IPS-18c (cell line): ENCODE measurements around the gene FHIT.

Experiments
- H3K4me3 ChIP-seq: 2 replicates; pipeline ENCODE4 v1.7.0; 2013; ENCODE audit warnings: low read depth, mild to moderate bottlenecking, low read length, moderate library complexity; ENCODE audit not compliant: insufficient read depth
- H3K9me3 ChIP-seq: one replicate; pipeline ENCODE4 v1.6.1; 2013; ENCODE audit warnings: mild to moderate bottlenecking, low read length, moderate library complexity; ENCODE audit not compliant: control insufficient read depth, insufficient read depth

FHIT gene

DNA sequence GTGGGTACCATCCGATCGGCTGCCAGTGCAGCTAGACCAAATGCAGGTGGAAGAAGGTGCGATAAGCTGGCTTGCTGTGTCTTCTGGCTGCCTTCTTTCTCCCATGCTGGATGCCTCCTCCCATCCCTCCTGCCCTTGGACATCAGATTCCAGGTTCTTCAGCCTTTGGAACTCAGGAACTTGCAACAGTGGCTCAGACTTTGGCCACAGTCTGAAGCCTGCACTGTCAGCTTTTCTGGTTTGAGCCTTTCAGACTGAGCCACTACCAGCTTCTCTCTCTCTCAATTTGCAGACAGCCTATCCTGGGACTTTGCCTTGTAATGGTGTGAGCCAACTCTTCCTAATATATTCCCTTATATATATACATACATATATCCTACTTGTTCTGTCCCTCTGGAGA lies 485.5 kb downstream of the FHIT start:
- Histone ChIP-seq H3K9me3 (no peaks in the 10 kb centered on the region), H3K4me3 (no peak overlapping the region)

DNA sequence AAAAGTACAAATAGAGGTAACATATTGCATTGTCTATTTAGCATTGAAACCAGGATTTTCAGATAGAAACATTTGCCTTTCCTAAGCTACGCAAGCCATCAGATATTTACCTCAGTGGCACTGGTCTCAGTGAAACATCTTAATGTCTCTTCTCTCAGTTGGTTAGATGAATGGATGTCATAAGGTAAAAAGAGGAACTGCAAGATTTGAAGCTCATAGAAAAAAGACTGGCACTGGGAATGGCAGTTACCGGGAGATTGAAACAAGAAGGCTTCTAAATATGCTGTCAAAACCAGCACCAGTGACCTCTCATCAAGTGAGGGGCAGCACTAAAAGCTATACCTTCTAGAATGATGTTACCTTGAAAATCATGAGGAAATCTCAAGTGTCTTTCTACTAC lies 486.4 kb downstream of the FHIT start:
- H3K9me3 ChIP-seq: no peaks in the 10 kb centered on the region

DNA sequence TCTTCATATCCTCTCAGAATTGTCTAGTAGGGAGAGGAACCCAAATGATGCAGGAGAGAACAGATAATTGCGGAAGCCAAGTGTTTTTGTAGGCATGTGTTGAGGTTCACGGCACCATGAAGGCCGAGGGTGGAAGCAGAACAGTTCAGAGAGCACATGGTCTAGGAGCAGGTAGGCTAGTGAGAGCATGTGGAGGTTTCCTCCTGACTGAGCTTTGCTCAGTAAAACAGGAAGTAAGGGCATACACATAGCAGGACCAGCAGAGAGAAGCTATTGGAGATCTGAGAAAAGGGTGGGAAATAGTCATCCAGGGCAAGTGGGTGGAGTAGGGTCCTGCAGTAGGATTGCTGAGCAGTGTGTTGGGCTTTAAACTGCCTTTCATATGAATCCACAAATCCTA lies 491.1 kb downstream of the FHIT start:
- Histone ChIP-seq H3K9me3 (no peaks in the 10 kb centered on the region), H3K4me3 (no peak overlapping the region)

More for the DNA sequence above, 486.4 kb downstream of the FHIT start:
- no peak overlapping the region for H3K4me3 ChIP-seq

DNA sequence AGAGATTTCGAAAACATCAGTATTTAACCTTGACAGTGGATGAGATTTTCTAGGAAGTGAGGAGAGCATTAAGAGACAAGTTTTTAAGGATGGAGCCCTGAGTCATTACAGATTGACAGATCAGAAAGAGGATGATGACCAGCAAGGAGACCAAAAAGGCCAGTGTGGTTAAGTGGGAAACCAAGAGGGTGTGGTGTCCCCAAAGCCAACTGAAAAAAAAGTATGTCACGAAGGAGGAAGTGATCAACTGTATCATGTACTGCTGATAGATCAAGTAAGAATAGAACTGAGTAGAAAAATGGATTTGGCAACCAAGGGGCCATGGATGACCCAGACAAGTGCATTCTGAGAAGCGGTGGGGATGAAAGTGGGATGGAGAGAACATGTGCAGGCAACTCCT lies 491.8 kb downstream of the FHIT start:
- Histone ChIP-seq H3K4me3 (no peak overlapping the region), H3K9me3 (no peaks in the 10 kb centered on the region)

DNA sequence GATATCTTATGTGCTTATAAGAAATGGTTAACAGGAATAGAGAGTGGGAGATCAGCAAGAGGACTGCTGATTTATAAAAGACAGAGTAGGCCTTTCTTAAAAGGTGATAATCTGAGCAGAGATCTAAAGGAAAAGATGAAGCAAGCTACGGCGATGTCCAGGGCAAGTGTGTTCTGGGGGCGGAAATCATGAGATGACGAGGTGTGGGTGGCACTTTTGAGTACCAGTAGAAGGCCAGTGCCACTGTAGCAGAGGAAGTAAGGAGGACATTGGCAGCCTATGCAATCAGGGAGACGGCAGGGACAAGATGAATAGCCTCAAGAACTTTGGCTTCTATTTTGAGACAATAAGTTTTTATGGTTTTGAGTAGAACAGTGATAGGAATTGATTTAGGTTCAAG lies 492.4 kb downstream of the FHIT start:
- Histone ChIP-seq H3K4me3 (no peak overlapping the region), H3K9me3 (no peaks in the 10 kb centered on the region)

DNA sequence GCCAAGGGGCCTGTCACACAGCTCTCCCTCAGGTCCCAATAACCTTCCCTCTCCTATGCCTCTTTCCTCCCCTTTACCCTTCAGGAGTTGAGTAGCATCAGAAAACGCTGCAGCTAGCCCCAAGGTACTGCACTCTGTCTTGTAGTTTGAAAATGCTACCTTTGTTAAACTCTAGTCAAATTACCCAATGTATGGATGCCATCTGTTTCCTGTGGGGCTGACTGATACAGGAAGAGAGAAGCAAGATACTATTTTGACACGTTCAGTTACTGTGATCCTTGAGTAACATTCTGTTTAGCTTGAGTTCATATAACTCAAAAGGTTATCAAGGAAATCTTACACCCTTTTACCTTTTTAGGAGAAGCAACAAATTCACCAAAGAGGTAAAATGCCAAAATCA lies 493.1 kb downstream of the FHIT start:
- Histone ChIP-seq H3K4me3 (no peak overlapping the region), H3K9me3 (no peaks in the 10 kb centered on the region)

DNA sequence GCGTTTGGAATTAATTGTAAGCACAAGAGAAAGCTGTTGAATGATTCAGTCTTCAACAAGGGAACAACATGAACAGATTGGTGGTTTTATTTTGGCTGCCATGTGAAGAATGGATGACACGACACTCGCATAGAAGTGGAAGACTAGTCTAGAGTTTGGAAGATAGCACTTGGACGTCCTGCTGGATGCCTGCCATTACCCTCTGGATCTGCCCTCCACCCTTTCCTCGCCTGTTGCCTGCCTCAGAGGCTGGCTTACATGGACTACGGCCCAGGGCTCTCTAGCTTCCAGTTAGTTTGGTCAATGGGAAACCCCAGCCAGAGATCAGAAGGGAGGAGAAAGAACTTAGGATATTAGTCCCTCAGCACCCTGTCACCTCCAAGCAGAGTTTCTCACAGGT lies 493.5 kb downstream of the FHIT start:
- no peak overlapping the region for H3K4me3 ChIP-seq
- H3K9me3 ChIP-seq: no peaks in the 10 kb centered on the region

DNA sequence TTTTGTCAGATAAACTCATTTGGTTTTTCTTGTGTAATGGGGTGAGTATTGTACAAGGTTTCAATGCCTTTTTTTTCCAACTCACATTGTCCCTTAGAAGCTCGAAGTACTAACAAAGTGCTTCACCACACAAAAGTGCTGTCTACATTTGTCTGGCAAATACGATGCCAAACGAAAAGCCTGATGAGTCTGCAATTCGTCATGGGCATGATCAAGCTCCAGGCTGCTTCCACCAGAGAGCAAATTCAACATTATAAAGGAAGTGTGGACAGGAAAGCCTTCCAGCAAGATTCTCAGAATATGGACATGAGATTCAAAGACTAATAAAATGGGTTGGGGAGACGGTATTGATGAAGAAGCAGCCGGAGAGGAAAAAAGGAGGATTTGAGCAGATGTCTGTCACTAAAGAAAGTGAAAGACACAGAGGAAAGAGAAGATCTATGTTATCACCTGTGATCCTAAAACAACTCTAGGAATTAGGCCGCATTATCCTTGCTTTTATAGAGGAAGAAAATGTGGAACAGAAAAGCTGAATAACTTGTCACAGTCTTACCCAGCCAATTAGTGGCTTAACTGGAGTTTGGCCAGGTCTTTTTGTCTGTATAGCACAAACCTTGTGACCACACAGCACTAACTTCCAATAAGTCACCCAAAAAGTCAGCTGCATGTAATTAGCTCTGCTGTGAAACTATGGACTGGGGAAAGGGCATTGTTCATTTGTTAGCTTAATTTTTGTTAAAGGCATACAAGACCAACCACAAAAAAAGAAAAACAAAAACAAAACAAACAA lies 494.8 kb downstream of the FHIT start:
- no peak overlapping the region for H3K4me3 ChIP-seq
- H3K9me3 ChIP-seq: no peaks in the 10 kb centered on the region

DNA sequence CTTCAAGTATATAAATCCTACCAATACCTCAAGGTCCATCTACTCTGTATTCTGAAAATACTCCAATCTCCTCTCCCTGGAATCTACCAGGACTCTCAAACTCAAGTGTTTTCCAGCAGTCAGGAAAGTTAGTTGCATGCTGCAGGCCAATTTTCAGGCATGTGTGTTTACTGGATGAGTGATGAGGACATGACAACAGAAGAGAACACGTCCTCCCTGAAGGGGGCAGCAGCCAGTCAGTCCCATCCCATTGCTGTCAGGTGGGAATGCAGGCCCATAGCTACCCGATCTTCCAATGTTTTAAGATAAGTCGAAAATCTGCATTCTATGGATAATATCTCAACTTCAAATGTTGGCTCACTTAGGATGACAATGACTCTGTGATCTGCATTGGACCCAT lies 496.2 kb downstream of the FHIT start:
- H3K4me3 ChIP-seq: no peak overlapping the region
- H3K9me3 ChIP-seq: no peaks in the 10 kb centered on the region

DNA sequence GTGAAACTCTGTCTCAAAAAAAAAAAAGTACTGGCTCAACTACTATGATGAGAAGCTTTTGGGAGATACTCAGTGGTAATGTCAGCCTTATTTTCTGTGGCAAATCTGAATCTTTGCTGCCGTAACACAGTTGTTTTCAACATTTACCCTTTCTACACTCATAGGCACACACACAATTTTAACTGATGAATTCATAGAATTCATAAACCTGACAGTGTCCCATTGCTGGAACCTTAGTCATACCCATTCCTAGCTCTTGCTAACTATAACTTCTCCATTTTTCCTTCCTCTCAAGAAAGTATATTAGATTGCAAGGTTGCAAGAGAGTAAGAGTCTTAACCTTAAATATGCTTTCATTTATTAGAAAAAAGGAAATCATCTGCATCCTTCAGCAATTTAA lies 496.6 kb downstream of the FHIT start:
- no peaks in the 10 kb centered on the region for H3K9me3 ChIP-seq
- no peak overlapping the region for H3K4me3 ChIP-seq

DNA sequence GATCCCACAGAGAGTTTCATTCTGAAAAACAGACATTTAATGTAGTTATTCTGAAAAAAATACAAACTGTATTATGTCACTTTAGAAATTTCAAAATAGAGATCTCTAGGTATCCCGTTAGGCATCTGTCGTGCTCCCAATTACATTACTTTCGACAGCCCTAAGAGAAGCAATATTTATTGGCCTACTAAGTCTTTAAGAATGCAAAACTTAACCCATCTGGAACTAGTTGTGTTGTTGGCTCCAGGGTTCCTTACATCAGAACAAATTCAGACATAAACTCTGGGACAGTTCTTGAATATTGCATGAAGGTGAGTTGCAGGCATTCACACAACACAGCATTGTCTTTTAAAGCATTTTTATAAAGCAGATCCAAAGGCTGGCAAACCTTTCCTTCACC lies 498.4 kb downstream of the FHIT start:
- Histone ChIP-seq H3K9me3 (no peaks in the 10 kb centered on the region), H3K4me3 (no peak overlapping the region)

DNA sequence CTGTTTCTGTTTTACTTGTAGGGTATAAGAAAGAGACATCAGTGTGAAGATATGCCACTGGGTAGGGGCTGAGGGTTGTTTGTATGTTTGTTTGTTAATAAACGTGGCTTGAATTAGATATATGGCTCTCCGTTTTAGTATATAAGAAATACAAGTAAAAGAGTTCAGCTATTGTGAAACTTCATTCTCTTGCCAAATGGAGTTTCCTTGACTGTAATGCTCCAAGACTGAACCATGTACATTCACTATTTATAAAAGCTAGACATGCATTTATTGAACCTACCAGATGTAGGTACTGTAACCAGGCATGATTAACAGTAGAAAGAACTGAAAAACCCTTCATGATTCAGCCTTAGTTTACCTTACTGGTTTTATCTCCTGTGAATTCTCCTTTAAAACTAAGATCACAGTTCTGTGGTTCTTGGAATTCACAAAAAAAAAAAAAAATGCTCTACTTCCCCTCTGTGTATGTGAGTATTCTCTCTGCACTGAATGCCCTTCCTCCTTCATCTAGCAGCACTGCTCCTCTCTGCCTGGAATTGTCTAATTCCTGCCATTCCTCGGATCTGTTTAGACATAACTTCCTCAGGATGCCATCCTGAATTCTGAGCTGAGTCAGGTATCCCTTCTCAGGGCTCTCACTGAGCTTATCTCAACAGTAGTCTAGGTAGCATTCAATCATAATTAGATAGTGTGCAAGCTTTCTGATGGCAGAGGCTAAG lies 504.4 kb downstream of the FHIT start:
- H3K4me3 ChIP-seq: no peak overlapping the region
- H3K9me3 ChIP-seq: no peaks in the 10 kb centered on the region

DNA sequence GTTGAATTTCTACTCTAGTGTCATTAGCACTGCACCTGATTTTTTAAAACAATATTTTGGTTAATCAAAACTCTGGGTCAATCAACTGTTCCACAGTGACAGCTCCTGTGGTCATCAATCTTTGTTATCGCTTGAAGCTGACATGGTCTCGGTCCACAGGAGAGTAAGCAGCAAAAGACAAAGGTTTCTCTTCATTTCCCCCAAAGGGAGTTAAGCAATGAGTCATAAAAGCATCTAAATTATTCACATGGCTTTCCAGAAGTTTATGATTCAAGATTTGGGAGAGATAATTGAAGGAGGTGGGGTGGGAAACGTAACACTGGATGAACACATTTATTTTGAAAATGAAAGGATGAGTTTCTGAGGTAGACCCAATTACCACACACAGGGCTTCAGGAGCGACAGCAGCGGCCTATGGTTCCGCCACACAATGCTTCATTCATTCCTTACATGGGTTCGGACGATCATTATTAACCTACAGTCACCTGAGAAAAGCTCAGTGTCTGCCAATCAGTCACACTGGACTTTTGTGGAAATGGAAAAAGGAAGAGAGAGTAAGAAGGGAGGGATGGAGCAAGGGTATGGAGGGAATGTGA lies 505.1 kb downstream of the FHIT start:
- no peaks in the 10 kb centered on the region for H3K9me3 ChIP-seq
- no peak overlapping the region for H3K4me3 ChIP-seq

DNA sequence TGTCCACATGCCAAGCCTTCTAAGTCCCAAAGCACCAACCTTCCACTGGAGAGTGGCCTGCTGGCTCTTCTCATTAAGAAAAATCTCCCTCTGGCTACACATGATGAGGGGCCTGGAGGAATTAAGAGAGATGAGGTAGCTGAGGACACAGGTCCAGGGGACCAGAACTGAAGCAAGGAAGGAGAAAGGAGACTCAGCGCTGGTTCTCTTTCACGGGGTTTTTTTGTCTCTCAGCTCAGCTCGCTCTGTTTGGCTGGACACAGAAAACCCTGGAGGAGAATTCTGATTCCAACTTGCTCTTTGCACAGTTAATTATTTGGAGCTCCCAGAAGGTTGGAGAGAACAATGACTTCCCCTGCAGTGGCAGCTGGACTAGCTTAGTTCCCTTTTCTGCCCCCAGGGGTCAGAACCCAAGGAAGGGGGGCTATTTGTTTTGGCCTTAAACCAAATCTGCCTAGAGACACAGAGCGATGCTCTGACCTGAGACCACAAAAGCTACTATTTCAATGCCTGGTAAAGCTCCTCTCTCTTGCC lies 507.6 kb downstream of the FHIT start:
- H3K4me3 ChIP-seq: no peak overlapping the region
- H3K9me3 ChIP-seq: no peaks in the 10 kb centered on the region

DNA sequence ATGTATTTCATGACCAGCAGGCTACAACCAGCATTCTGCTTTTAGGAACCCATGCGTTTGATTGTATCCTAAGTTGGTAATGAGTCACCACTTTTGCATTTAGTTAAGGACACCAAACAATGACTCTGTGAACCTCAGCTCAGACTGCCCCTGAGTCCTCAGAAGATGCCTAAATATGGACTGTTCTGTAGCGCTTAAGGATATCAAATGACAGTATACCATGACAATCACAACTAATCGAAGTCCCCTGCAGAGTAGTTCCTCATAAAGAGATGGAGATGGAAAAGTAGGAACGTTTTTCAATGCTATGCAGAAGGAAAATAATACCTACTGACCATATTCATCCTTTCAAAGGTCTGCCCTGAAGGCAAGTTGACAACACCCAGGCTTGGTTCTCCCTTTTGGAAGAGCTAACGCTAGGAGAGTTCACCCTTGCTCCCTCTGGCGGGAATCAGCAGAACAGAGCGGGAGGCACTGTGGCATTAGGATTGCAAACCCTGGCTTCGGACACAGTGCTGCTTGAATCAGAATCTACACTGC lies 508.6 kb downstream of the FHIT start:
- Histone ChIP-seq H3K4me3 (no peak overlapping the region), H3K9me3 (no peaks in the 10 kb centered on the region)

DNA sequence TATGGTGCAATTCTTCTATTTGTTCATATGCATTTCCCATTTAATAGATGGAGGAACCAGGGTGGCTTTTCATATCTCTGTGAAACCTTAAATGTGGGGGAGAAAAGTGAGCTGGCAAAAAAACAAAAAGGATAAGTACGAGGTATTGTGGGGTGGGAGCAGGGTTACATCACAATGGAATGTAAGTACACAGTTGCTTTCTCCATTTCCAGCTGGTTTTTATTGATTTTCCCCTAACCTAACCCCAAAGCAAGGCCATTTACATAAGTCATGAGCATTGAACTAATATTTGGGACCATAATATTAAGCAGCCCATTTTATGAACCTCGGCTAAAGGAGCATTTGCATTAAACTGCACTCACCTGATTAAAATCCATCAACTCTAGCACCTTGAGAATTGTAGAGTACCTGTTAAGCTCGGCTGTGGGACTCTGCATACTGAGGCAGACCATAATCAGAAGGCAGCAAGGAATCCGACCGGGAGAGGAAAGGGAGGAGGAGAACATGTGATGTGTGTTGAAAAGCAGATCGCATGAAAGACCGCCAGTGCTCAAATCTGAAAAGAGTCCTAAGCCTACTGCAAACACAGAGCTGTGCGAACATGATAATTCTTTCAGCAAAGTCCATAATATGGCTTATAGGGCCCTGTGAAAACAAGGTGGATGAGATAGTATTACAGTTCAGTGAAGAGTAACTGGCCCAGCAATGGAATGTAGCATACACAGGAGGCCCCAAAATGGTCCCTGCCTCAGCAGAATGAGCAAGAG lies 513.4 kb downstream of the FHIT start:
- Histone ChIP-seq H3K9me3 (no peaks in the 10 kb centered on the region), H3K4me3 (no peak overlapping the region)

DNA sequence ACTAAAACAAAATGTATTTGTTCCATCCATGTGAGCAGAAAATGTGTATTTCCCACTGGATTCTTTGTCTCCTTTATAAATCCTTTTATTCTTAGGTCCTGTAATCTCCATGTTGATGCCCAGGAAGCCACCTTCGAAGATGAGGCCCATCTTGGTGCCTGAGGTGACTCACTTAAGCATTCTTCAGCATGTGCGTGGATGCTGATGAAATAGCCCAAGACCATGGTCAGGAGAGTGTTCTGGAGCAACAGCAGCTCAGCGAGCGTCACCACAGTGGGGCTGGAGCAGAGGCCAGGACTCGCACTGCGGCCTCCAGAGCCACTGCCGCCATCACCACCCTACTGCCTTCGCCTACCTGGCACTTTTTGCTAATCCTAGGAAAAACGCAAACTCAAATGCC lies 520.9 kb downstream of the FHIT start:
- peaks cover 4% of the 10 kb centered on the region for H3K9me3 ChIP-seq

More for the DNA sequence above, 520.9 kb downstream of the FHIT start:
- H3K4me3 ChIP-seq: no peak overlapping the region
